HG03280 (cell line): Measurements from ENCODE around the gene BZW2.

Experiments used
- ATAC-seq: cut with Tn5 transposase; IDR thresholded peaks from one replicate; pipeline ENCODE4 v1.9.1; 2021; ENCODE audit warnings: mild to moderate bottlenecking, moderate library complexity; ENCODE audit not compliant: unreplicated experiment

Gene BZW2

DNA sequence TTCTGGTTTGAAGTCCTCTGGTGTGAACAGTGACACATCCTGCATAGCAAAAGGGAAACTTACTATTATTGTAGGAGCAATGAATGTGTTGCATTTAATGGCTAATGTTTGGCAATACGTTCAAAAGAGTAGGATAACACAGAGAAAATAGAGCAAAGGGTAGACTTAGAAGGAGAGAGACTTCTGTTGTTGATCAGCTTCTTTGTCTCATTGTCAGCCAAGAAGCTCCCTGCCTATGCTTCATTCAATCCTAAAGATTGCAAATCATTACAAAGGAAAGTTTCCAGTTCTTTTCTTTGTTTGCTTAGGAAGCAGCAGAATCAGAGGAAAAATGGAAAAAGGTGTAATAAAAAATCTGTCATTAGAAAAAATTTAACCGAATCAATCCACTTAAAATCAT lies 99.7 kb downstream of the BZW2 start:
- ATAC-seq: no peak

- ATAC-seq: no peak
These were observed 101.1 kb downstream of the BZW2 start for GRCh38 chr7:16747102-16747501.

- peak; percentile 77 for ATAC-seq
These were observed 107.3 kb downstream of the BZW2 start, which contains the start of gene TSPAN13 for GRCh38 chr7:16753102-16753931. TSS of gene TSPAN13 (plus strand) at chr7:16753755. CDS start at chr7:16753968, 213 bp downstream.

GRCh38 chr7:16753932-16754855 lies 108.2 kb downstream of the BZW2 start:
- peak; percentile 33 for ATAC-seq

DNA sequence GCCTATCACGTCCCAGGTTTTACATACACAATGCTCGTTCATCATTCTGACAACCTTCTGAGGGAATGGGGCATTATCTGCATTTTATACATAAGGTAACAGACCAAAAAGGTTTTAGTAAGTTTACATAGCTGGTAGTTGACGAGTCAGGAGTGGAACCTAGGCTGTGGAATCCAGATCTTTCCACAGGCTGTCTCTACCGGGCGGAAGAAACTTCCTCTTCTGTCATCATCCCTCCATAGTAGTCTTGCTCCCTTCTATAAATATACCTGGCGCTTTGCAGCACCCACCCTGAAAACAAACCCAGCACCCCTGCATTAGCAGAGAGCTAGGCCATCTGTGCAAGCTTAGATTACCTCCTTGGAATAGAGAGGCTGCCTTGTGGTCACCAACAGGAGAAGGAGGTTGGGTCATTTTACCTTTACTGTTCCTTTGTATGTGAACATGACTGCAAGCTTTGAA lies 108.9 kb downstream of the BZW2 start:
- no peak for ATAC-seq

DNA sequence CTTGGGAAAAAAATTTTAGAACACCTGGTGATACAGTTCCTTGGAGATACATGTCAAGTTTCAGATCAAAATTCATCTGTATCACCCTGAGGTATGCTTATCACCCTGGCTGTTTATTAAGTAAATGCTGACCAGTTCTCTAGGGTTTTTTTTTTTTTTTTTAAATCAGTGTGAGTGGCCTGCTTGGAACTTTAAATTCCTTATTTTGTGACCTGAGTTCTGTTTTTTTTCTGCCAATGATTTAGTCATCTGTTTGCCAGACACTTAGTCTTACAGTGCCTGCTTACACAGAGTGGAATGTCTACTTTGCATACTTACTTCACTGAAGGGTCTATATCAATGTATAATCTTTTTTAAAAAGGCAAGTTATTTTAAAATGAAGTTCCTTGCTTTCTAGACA lies 109.4 kb downstream of the BZW2 start:
- no peak for ATAC-seq
